Neural progenitor cell (in vitro differentiated cells): ENCODE results near the gene SPRED1. TPM values are rescaled to one million over a fixed set of nuclear protein-coding genes. Genes with fewer than 3 reads are reported as not detected.

ENCODE experiments used
- DNase-seq: peaks from one replicate; pipeline ENCODE4 v3.0.0-alpha.2; 2016; ENCODE audit warnings: low spot score
- H2AFZ ChIP-seq: fragments of 200-600 bp; sonication (generic); replicated peaks from 2 replicates; pipeline ENCODE4 v1.6.1; 2016; ENCODE audit warnings: antibody characterized with exemption
- H3F3A ChIP-seq: fragments of 200-600 bp; sonication (generic); 2 replicates; pipeline ENCODE4 v1.6.1; 2016; ENCODE audit warnings: antibody characterized with exemption, low read depth
- H3K27ac ChIP-seq: fragments of 200-600 bp; sonication (generic); 2 replicates; pipeline ENCODE4 v1.5.1; 2016; ENCODE audit warnings: mild to moderate bottlenecking
- H3K27me3 ChIP-seq: fragments of 200-600 bp; sonication (generic); 2 replicates; pipeline ENCODE4 v1.6.1; 2016; ENCODE audit warnings: mild to moderate bottlenecking, moderate library complexity
- H3K36me3 ChIP-seq: fragments of 200-600 bp; sonication (generic); 2 replicates; pipeline ENCODE4 v1.5.1; 2016
- H3K4me1 ChIP-seq: fragments of 200-600 bp; sonication (generic); 2 replicates; pipeline ENCODE4 v1.6.1; 2016; ENCODE audit warnings: mixed run types
- H3K4me2 ChIP-seq: fragments of 200-600 bp; sonication (generic); 2 replicates; pipeline ENCODE4 v1.6.1; 2016
- H3K4me3 ChIP-seq: fragments of 200-600 bp; sonication (generic); 2 replicates; pipeline ENCODE4 v1.5.1; 2016
- H3K79me2 ChIP-seq: fragments of 200-600 bp; sonication (generic); 2 replicates; pipeline ENCODE4 v1.6.1; 2016; ENCODE audit warnings: low read depth
- H3K9ac ChIP-seq: fragments of 200-600 bp; sonication (generic); 2 replicates; pipeline ENCODE4 v1.6.1; 2016
- H3K9me3 ChIP-seq: fragments of 200-600 bp; sonication (generic); 2 replicates; pipeline ENCODE4 v1.5.1; 2016; ENCODE audit warnings: low read depth
- H4K20me1 ChIP-seq: fragments of 200-600 bp; sonication (generic); 2 replicates; pipeline ENCODE4 v1.6.1; 2016; ENCODE audit warnings: low read depth
- H3K27ac Mint-ChIP-seq: 3 replicates; pipeline ENCODE4 v1.8.0; 2021; ENCODE audit warnings: mixed read lengths
- H3K27me3 Mint-ChIP-seq: 2 replicates; pipeline ENCODE4 v1.8.0; 2022; ENCODE audit warnings: low read depth, mild to moderate bottlenecking, inconsistent platforms, moderate library complexity, mixed read lengths; ENCODE audit not compliant: insufficient read depth
- H3K36me3 Mint-ChIP-seq: 3 replicates; pipeline ENCODE4 v1.8.0; 2021; ENCODE audit warnings: mixed read lengths
- H3K4me1 Mint-ChIP-seq: 3 replicates; pipeline ENCODE4 v1.8.0; 2021; ENCODE audit warnings: mixed read lengths
- H3K4me3 Mint-ChIP-seq: 3 replicates; pipeline ENCODE4 v1.8.0; 2021; ENCODE audit warnings: mild to moderate bottlenecking, moderate library complexity, mixed read lengths
- H3K9me3 Mint-ChIP-seq: 3 replicates; pipeline ENCODE4 v1.8.0; 2020; ENCODE audit warnings: mixed read lengths
- EZH2 ChIP-seq: fragments of 200-600 bp; sonication (generic); IDR thresholded peaks from 2 replicates; pipeline ENCODE4 v1.6.1; 2017; ENCODE audit warnings: antibody characterized with exemption, mild to moderate bottlenecking, moderate library complexity
- EZH2phosphoT487 ChIP-seq: fragments of 200-600 bp; sonication (generic); IDR thresholded peaks from 2 replicates; pipeline ENCODE4 v1.6.1; 2017; ENCODE audit warnings: antibody characterized with exemption
- total RNA-seq: library from RNA; depleted of rRNA; stranded (reverse); fragments of >200 nt; gene quantifications from 2 replicates; pipeline ENCODE4 v1.2.3, GENCODE V29; 2015; ENCODE audit warnings: low replicate concordance
- TF ChIP-seq, protein P1 (sequence below): fragments of 200-600 bp; sonication (generic); IDR thresholded peaks from 2 replicates; pipeline ENCODE4 v1.5.1; 2017; ENCODE audit warnings: antibody characterized with exemption, mild to moderate bottlenecking

SPRED1 gene
- total RNA-seq, 1 donor from 2014 or later, result 49.3 TPM

DNA sequence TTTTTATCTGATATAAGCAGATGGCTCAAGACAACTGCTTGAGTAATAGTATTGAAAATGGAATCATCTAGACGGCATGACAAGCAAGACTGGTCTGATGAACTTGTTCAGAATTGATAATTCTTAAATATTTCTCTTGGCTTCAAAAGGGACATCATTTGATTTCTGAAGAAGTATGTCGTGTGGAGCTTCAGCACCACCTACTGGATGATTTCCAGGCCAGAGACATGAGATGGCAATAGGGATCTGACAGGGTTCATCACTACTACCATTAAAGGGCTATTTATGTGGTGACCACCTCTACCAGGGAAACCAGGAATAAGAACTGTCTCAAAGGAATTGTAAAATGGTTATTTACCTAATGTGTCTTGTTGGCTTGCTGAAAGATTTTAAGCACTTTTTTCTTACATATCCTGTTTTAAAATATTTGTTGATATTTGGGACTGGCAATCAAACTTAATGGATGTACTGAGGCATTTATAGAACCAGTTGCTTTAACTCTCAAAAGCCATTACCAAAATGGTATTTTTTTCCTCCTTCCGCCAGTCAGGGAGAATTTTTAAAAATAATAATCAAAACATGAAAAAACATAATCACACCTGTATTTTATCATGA lies 101.8 kb downstream of the SPRED1 start:
- no peaks in the 10 kb centered on the region for H3K9me3 ChIP-seq
- H3K4me3 Mint-ChIP-seq, result no peak overlapping the region
- H3K27me3 ChIP-seq, result no peaks in the 10 kb centered on the region
- no peaks in the 10 kb centered on the region for H3K79me2 ChIP-seq
- peaks cover 16% of the 10 kb centered on the region for H3K36me3 Mint-ChIP-seq
- no peak overlapping the region for H3K4me2 ChIP-seq
- H3F3A ChIP-seq, result peaks cover 21% of the 10 kb centered on the region
- no peaks in the 10 kb centered on the region for H3K4me1 Mint-ChIP-seq
- no peak overlapping the region for H3K9ac ChIP-seq
- peak; percentile 66 for DNase-seq
- no peak overlapping the region for H3K27ac ChIP-seq
- no peaks in the 10 kb centered on the region for H3K4me1 ChIP-seq
- TF ChIP-seq, protein P1, sequence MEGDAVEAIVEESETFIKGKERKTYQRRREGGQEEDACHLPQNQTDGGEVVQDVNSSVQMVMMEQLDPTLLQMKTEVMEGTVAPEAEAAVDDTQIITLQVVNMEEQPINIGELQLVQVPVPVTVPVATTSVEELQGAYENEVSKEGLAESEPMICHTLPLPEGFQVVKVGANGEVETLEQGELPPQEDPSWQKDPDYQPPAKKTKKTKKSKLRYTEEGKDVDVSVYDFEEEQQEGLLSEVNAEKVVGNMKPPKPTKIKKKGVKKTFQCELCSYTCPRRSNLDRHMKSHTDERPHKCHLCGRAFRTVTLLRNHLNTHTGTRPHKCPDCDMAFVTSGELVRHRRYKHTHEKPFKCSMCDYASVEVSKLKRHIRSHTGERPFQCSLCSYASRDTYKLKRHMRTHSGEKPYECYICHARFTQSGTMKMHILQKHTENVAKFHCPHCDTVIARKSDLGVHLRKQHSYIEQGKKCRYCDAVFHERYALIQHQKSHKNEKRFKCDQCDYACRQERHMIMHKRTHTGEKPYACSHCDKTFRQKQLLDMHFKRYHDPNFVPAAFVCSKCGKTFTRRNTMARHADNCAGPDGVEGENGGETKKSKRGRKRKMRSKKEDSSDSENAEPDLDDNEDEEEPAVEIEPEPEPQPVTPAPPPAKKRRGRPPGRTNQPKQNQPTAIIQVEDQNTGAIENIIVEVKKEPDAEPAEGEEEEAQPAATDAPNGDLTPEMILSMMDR, result peak; percentile 86
- no peak for TF ChIP-seq EZH2phosphoT487
- TF ChIP-seq EZH2, result no peak
- H3K27ac Mint-ChIP-seq, result no peak overlapping the region
- no peak overlapping the region for H3K4me3 ChIP-seq
- H3K36me3 ChIP-seq, result peaks cover 8% of the 10 kb centered on the region
- no peak overlapping the region for H2AFZ ChIP-seq
- H3K27me3 Mint-ChIP-seq, result no peaks in the 10 kb centered on the region
- no peaks in the 10 kb centered on the region for H3K9me3 Mint-ChIP-seq
- no peaks in the 10 kb centered on the region for H4K20me1 ChIP-seq

- Histone ChIP-seq H3K9me3 (no peaks in the 10 kb centered on the region), H3K4me3 (no peak overlapping the region), H3K36me3 (no peaks in the 10 kb centered on the region), H3K4me2 (no peak overlapping the region), H3K27ac (no peak overlapping the region), H3K4me1 (no peaks in the 10 kb centered on the region), H3F3A (no peaks in the 10 kb centered on the region), H3K79me2 (no peaks in the 10 kb centered on the region), H3K9ac (no peak overlapping the region), H3K27me3 (no peaks in the 10 kb centered on the region), H2AFZ (no peak overlapping the region), H4K20me1 (no peaks in the 10 kb centered on the region)
- H3K4me1 Mint-ChIP-seq, result no peaks in the 10 kb centered on the region
- H3K9me3 Mint-ChIP-seq, result peaks cover 3% of the 10 kb centered on the region
- no peak overlapping the region for H3K4me3 Mint-ChIP-seq
- peaks cover 2% of the 10 kb centered on the region for H3K27me3 Mint-ChIP-seq
- H3K27ac Mint-ChIP-seq, result no peak overlapping the region
- no peak for DNase-seq
- TF ChIP-seq, protein P1, result no peak
- TF ChIP-seq EZH2 (no peak), EZH2phosphoT487 (no peak)
- no peaks in the 10 kb centered on the region for H3K36me3 Mint-ChIP-seq
Observed at GRCh38 chr15:38362355-38362754, 109.7 kb downstream of the SPRED1 start.

DNA sequence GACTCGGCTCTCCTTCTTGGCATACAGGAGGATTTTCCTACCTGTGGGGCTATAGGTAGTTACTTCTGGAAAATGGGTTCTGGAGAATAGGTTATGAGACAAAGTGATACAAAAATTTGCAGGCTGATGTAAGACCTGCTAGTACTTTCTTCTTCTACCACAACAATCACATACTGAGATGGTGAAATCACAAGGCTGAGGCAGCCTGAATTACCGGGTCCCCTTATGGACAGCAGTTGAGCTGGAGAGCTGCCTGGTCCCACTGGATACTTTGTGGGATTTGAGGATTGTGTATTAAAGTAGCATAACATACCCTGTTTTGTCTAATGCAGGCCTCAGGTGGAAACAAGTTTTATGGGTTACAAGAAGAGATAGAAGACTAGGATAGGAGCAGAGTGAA lies 114.8 kb downstream of the SPRED1 start:
- no peak for DNase-seq
- H3K27ac Mint-ChIP-seq, result no peak overlapping the region
- no peak overlapping the region for H3K4me3 Mint-ChIP-seq
- H3K9ac ChIP-seq, result no peak overlapping the region
- TF ChIP-seq EZH2phosphoT487 (no peak), EZH2 (no peak)
- TF ChIP-seq, protein P1, result no peak
- no peaks in the 10 kb centered on the region for H3K79me2 ChIP-seq
- no peaks in the 10 kb centered on the region for H3K9me3 ChIP-seq
- peaks cover 3% of the 10 kb centered on the region for H3K9me3 Mint-ChIP-seq
- no peaks in the 10 kb centered on the region for H3K27me3 Mint-ChIP-seq
- no peaks in the 10 kb centered on the region for H3K36me3 Mint-ChIP-seq
- H3K4me1 Mint-ChIP-seq, result no peaks in the 10 kb centered on the region
- no peak overlapping the region for H2AFZ ChIP-seq
- H3F3A ChIP-seq, result no peaks in the 10 kb centered on the region
- H4K20me1 ChIP-seq, result no peaks in the 10 kb centered on the region
- no peaks in the 10 kb centered on the region for H3K36me3 ChIP-seq
- H3K4me2 ChIP-seq, result no peak overlapping the region
- no peaks in the 10 kb centered on the region for H3K4me1 ChIP-seq
- no peak overlapping the region for H3K27ac ChIP-seq
- H3K4me3 ChIP-seq, result no peak overlapping the region
- H3K27me3 ChIP-seq, result no peaks in the 10 kb centered on the region
